OCI-LY1 (cell line): ENCODE measurements around the gene FAM13A.

ENCODE experiments used
- H2AFZ ChIP-seq: fragments of 200-600 bp; sonication (generic), shearing (Covaris generic); 2 replicates; pipeline ENCODE4 v1.6.0; 2014; ENCODE audit warnings: antibody characterized with exemption, mild to moderate bottlenecking, low read length
- H3F3A ChIP-seq: fragments of 200-600 bp; sonication (generic), shearing (Covaris generic); 2 replicates; pipeline ENCODE4 v1.6.0; 2014; ENCODE audit warnings: mild to moderate bottlenecking, antibody characterized with exemption, low read length, moderate library complexity; ENCODE audit not compliant: insufficient read depth
- H3K27ac ChIP-seq: fragments of 200-600 bp; sonication (generic); 2 replicates; pipeline ENCODE4 v1.5.1; 2014; ENCODE audit warnings: low read length, mixed run types, mild to moderate bottlenecking, low read depth; ENCODE audit not compliant: poor library complexity, severe bottlenecking
- H3K27me3 ChIP-seq: fragments of 200-600 bp; sonication (generic); 2 replicates; pipeline ENCODE4 v1.6.0; 2014; ENCODE audit warnings: antibody characterized with exemption, mild to moderate bottlenecking, low read length, moderate library complexity; ENCODE audit not compliant: insufficient read depth
- H3K36me3 ChIP-seq: fragments of 200-600 bp; sonication (generic); 2 replicates; pipeline ENCODE4 v1.6.1; 2014; ENCODE audit warnings: mild to moderate bottlenecking, antibody characterized with exemption, low read length, moderate library complexity, mixed read lengths; ENCODE audit not compliant: insufficient read depth
- H3K4me1 ChIP-seq: fragments of 200-600 bp; sonication (generic); 2 replicates; pipeline ENCODE4 v1.5.1; 2014; ENCODE audit warnings: mild to moderate bottlenecking, low read length, moderate library complexity; ENCODE audit not compliant: insufficient read depth, severe bottlenecking
- H3K4me2 ChIP-seq: fragments of 200-600 bp; sonication (generic), shearing (Covaris generic); 2 replicates; pipeline ENCODE4 v1.6.1; 2014; ENCODE audit warnings: low read length
- H3K4me3 ChIP-seq: fragments of 200-600 bp; sonication (generic); 2 replicates; pipeline ENCODE4 v1.5.1; 2014; ENCODE audit warnings: low read length, low read depth, mild to moderate bottlenecking, mixed read lengths; ENCODE audit not compliant: poor library complexity, severe bottlenecking
- H3K79me2 ChIP-seq: fragments of 200-600 bp; shearing (Covaris generic); 2 replicates; pipeline ENCODE4 v1.6.1; 2016; ENCODE audit warnings: mixed run types, low read length, mixed read lengths; ENCODE audit not compliant: insufficient read depth
- H3K9ac ChIP-seq: fragments of 200-600 bp; sonication (generic), shearing (Covaris generic); 2 replicates; pipeline ENCODE4 v1.6.1; 2014; ENCODE audit warnings: mild to moderate bottlenecking, low read length, mixed read lengths
- H3K9me2 ChIP-seq: fragments of 200-600 bp; sonication (generic), shearing (Covaris generic); 2 replicates; pipeline ENCODE4 v1.6.1; 2014; ENCODE audit warnings: low read depth, mild to moderate bottlenecking, low read length, mixed read lengths
- H3K9me3 ChIP-seq: fragments of 200-600 bp; shearing (Covaris generic); 2 replicates; pipeline ENCODE4 v1.6.1; 2014; ENCODE audit warnings: low read length, mixed read lengths
- H4K20me1 ChIP-seq: fragments of 200-600 bp; sonication (generic), shearing (Covaris generic); 2 replicates; pipeline ENCODE4 v1.6.0; 2016; ENCODE audit warnings: mild to moderate bottlenecking, low read length; ENCODE audit not compliant: insufficient read depth
- EZH2 ChIP-seq: fragments of 200-600 bp; sonication (generic), shearing (Covaris generic); IDR thresholded peaks from 2 replicates; pipeline ENCODE4 v1.8.0; 2017; ENCODE audit warnings: borderline replicate concordance, mixed run types, mild to moderate bottlenecking, antibody characterized with exemption, low read length, moderate library complexity, mixed read lengths
- TF ChIP-seq, protein P1 (sequence below): fragments of 200-600 bp; sonication (generic), shearing (Covaris generic); IDR thresholded peaks from 2 replicates; pipeline ENCODE4 v1.5.1; 2017; ENCODE audit warnings: mild to moderate bottlenecking, antibody characterized with exemption, low read length, moderate library complexity, mixed read lengths

Gene FAM13A

DNA sequence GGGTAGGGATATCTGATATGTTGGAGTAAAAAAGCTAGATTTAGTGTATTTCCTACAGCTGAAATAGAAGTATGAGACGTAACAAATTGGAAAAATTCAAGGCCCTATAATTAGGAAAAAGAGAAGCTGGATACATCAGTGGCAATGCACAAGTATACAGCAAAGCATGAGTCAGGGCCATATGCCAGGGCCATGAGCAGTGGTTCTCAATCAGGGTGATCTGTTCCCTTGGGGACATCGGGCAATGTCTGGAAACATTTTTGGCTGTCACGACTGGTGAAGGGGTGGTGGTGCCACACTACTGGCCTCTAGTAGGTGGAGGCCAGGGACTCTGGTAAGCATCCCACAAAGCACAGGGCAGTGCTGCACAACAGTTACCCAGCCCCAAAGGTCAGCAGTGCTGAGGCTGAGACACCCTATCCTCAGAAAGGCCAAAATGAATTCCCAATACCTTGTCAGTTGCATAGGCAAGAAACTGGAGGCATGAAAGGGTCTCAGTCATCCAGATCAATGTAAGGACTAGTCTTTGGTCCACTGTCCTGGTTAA is 322.5 kb downstream of the FAM13A start:
- H3K9me2 ChIP-seq: no peaks in the 10 kb centered on the region
- no peaks in the 10 kb centered on the region for H3K9me3 ChIP-seq
- no peaks in the 10 kb centered on the region for H3F3A ChIP-seq
- H2AFZ ChIP-seq: no peak overlapping the region
- no peaks in the 10 kb centered on the region for H3K27me3 ChIP-seq
- H3K36me3 ChIP-seq: no peaks in the 10 kb centered on the region
- H3K27ac ChIP-seq: no peak overlapping the region
- no peak overlapping the region for H3K4me2 ChIP-seq
- H3K9ac ChIP-seq: no peak overlapping the region
- no peaks in the 10 kb centered on the region for H3K79me2 ChIP-seq
- TF ChIP-seq, protein P1, sequence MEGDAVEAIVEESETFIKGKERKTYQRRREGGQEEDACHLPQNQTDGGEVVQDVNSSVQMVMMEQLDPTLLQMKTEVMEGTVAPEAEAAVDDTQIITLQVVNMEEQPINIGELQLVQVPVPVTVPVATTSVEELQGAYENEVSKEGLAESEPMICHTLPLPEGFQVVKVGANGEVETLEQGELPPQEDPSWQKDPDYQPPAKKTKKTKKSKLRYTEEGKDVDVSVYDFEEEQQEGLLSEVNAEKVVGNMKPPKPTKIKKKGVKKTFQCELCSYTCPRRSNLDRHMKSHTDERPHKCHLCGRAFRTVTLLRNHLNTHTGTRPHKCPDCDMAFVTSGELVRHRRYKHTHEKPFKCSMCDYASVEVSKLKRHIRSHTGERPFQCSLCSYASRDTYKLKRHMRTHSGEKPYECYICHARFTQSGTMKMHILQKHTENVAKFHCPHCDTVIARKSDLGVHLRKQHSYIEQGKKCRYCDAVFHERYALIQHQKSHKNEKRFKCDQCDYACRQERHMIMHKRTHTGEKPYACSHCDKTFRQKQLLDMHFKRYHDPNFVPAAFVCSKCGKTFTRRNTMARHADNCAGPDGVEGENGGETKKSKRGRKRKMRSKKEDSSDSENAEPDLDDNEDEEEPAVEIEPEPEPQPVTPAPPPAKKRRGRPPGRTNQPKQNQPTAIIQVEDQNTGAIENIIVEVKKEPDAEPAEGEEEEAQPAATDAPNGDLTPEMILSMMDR: no peak
- TF ChIP-seq EZH2: no peak
- H4K20me1 ChIP-seq: no peaks in the 10 kb centered on the region
- no peaks in the 10 kb centered on the region for H3K4me1 ChIP-seq
- H3K4me3 ChIP-seq: no peak overlapping the region

DNA sequence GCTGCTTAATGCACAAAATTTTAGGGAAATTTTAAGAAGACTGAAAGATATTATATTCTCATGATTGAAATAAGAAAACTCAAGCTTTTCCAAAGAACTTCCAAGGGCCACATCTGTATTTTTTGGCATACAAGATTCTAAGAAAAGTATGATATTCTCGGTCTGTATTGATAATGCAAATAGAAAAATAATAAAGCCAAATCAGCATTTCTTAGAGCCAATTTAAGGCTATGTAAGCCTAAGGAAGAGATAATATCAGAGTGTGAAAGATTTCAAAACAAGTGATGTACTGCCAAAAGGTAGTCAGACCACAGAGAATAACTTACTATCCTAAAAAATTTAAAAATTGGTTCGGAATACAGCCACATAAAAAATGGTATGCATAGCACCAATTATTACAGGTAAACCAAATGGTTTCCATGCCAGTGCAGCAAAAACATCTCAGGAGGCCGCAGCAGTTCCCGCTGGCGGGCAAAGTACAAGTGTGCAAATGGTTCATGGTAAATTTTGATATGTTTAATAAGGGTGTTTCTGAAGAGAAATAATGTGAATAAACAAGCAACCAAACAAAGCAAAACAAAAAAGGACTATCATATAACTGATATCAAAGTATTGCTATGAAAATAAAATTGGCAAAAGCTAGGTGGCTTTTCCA is 324.1 kb downstream of the FAM13A start:
- Histone ChIP-seq H3K27ac (no peak overlapping the region), H3F3A (no peaks in the 10 kb centered on the region), H3K79me2 (no peaks in the 10 kb centered on the region), H3K4me2 (no peak overlapping the region), H3K27me3 (no peaks in the 10 kb centered on the region), H3K4me3 (no peak overlapping the region), H3K36me3 (no peaks in the 10 kb centered on the region), H4K20me1 (no peaks in the 10 kb centered on the region), H3K9me3 (no peaks in the 10 kb centered on the region), H3K4me1 (no peaks in the 10 kb centered on the region), H3K9ac (no peak overlapping the region), H3K9me2 (no peaks in the 10 kb centered on the region), H2AFZ (no peak overlapping the region)
- TF ChIP-seq EZH2: no peak
- TF ChIP-seq, protein P1: no peak

DNA sequence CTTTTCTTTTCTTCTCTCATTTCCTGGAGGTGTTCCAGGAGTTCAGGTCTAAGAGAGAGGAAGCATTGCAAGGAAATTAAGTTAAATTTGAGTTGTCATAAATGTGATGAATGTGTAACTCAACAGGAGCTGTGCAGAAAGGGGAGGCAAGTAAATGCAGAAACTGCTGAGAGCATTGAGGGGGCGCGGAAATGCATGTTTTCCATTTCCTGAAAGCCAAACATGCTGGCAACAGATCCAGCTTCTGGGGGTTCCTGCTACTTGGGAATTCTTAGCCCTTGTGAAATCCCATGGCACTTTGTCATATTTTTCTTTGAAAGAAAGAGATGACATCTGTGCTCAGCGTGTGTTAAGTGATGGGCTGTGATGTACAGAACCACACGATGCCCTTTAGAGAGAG is 325.6 kb downstream of the FAM13A start:
- H3K4me2 ChIP-seq: no peak overlapping the region
- H3K79me2 ChIP-seq: no peaks in the 10 kb centered on the region
- no peaks in the 10 kb centered on the region for H3K36me3 ChIP-seq
- H3K4me3 ChIP-seq: no peak overlapping the region
- H3K27me3 ChIP-seq: no peaks in the 10 kb centered on the region
- H4K20me1 ChIP-seq: no peaks in the 10 kb centered on the region
- H3K27ac ChIP-seq: no peak overlapping the region
- H3K4me1 ChIP-seq: no peaks in the 10 kb centered on the region
- no peak for TF ChIP-seq EZH2
- TF ChIP-seq, protein P1: no peak
- H2AFZ ChIP-seq: no peak overlapping the region
- no peak overlapping the region for H3K9ac ChIP-seq
- no peaks in the 10 kb centered on the region for H3K9me2 ChIP-seq
- no peaks in the 10 kb centered on the region for H3K9me3 ChIP-seq
- no peaks in the 10 kb centered on the region for H3F3A ChIP-seq
